DMS114 treated with DMSO at 0.1 percent for 48 hours (cell line): ENCODE results near the gene IGSF8.
"Not testable (repeated sequence)": the region's sequence is repeated elsewhere in the genome, so short reads cannot be mapped to it uniquely, and the experiment has no call there.

Experiments used
- DNase-seq: peaks from one replicate; lab custom pipeline; 2025; ENCODE audit not compliant: unreplicated experiment; lab: John Stamatoyannopoulos, UW

The IGSF8 gene

DNA sequence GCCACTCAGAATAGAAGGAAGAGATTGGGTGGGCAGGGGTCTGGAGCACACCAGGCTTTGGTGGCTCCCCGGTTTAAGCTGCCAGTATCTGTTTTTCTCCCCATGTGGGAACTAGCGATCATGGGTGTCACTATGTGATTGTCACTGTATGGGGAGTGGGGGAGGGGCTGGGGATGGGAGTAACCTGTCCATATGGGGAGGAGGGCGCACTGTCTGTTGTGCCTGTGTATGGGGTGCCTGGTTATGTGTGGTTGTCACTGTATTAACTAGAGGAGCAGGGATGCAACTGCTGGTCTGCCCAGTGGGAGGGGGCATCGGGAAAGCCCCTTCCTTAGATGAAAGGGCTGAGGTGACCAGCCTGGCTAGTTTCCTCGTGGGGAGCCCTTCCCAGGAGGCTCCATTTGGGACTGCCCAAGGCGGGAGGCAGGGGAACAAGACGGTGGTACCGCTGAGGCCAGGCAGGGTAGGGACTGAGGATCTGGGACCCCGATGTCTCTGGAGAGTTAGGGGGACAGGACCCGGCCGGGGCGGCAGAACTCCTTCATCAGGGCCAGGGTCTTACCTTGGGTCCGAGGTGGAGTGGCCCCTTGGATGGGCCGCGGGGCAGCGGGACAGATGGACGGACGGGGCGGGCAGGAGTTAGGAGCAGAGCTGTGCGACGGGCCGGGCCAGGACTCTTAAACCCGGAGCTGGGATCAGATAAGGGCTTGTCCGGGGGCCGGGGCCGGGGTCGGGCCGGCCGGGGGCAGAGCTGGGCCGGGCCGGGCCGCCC, 28.8 kb downstream of the IGSF8 start, which contains the start of gene KCNJ10:
Gene KCNJ10 (minus strand): TSS at position 701 of the 772 bp plus-strand sequence. CDS start 27,628 bp downstream, outside the sequence.
- no peak for DNase-seq

DNA sequence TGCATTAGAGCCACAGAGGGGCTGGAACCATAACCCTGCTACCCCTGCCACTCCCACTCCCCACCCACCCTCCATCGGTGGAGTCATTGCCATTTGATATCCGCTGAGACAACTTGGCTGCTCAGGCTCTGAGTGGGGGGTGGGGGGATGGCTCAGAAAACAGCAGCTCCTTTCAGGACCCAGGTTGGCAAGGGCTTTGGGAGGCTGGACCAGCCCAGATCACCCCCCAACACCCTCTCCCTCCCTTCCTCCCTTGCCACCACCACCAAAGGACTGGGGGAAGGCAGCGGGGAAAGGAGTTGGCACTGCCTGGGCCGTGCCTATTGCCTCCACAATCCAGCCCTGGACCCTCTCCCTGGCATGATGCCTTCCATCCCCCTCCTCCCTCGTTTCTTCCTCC, 30.2 kb downstream of the IGSF8 start:
- DNase-seq, result no peak

GRCh38 chr1:160066829-160067745, 31.3 kb downstream of the IGSF8 start:
- no peak for DNase-seq

- no peak for DNase-seq
Measured at GRCh38 chr1:160064746-160065145, 33.7 kb downstream of the IGSF8 start.

DNA sequence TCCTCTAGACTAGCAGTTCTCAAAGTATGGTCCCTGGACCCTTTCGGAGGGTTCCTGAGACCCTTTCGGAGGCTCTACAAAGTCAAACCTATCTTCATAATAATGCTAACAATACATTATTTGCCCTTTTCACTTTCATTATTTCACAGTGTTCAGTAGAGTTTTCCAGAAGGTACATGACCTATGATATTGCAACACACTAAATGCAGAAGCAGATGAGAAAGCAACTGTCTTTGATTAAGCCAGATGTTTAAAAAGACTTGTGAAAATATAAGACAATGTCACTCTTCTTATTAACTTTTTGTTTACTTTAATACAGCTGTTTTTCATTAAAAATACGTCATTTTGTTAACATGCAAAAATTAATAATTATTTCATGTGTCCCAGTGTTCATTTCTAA, 34.3 kb downstream of the IGSF8 start:
- DNase-seq, result no peak

- no peak for DNase-seq
Measured at GRCh38 chr1:160063176-160063575, 35.2 kb downstream of the IGSF8 start.

DNA sequence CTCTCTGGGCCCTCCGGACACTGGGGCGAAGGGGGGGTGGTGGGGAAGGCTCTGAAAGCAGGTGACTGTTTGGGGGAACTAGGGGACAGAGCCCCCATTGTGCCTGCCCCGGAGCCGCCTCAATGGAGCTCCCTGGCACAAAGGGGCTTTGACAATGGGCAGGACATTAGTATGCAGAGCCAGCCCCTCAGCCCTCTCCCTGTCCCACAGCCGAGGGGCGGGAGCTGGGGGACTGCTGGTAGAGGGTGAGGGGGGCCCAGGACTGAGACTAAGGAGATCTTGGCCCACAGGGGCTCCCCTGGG, 36.2 kb downstream of the IGSF8 start:
- DNase-seq, result no peak

GRCh38 chr1:160061369-160062229, 36.8 kb downstream of the IGSF8 start:
- no peak for DNase-seq

DNA sequence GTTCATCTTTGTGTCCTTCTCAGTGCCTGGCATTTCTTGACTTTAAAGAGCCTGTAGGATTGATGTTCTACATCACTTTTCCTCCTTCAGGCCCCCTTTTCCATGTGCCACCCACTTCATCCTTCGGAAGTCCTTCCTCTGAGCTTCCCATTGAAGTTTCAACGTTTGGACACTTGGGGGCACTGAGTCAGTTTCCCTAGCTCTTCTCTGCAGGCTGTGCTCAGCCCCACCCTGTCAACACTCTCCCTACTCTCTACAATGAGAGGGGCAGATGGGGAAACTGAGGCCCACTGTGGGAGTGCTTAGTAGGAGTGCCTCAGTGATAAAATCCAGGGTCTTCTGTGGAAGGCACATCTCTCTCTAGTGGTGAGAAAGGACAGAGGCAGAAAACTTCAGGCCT, 40.3 kb downstream of the IGSF8 start:
- DNase-seq, result peak; percentile 17

- no peak for DNase-seq
Measured at GRCh38 chr1:160056648-160057169, 41.7 kb downstream of the IGSF8 start.

- no peak for DNase-seq
Measured at GRCh38 chr1:160053548-160054365, 44.7 kb downstream of the IGSF8 start.

DNA sequence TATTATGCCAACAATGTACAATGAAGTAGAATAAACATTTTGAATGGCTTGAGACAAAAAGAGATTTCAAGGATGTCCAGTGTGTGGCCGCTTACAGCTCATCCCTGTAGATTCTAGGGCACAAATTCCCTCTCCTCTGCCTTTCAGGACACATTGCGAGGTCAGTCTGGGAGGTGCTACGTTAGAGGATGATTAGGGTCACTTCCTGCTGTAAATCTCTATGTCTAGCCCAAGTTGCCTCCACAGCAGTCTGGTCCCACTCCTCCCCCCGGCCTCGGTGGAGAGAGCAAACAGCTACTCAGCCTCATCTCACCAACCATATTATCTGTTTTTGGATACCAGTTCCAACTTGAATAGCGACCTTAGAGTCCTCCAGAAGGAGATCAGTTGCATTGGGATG, 45.5 kb downstream of the IGSF8 start:
- no peak for DNase-seq

DNA sequence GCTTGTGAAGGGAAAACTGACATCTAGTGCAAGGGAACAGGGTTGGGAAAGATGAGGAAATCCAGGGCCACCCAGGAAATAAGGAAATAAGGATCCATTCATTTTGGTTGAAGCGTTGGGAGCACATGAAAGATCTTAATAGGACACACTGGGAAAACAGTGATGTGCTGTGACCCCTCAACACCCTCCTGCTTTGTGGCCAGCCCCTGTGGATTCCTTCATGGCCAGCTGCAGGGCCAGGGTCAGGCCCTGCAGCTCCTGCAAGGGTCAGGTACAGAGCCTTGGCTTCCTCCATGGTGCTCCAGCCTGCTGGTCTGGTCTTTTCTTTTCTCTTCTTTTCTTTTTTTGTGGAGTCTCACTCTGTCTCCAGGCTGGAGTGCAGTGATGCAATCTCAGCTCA, 47.8 kb downstream of the IGSF8 start:
- no peak for DNase-seq

DNA sequence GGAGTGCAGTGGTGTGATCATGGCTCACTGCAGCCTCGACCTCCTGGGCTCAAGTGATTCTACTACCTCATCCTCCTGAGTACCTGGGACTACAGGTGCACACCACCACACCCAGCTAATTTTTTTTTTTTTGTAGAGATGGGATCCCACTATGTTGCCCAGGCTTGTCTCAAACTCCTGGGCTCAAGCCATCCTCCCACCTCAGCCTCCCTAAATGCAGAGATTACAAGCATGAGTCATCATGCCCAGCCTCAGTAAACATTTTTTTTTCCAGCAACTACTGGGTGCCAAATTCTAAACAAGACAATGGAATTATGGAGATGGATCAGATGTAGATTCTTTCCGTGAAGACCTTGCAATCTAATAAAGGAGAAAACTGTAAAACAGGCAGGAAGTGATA, 48.2 kb downstream of the IGSF8 start:
- DNase-seq, result not testable (repeated sequence)

DNA sequence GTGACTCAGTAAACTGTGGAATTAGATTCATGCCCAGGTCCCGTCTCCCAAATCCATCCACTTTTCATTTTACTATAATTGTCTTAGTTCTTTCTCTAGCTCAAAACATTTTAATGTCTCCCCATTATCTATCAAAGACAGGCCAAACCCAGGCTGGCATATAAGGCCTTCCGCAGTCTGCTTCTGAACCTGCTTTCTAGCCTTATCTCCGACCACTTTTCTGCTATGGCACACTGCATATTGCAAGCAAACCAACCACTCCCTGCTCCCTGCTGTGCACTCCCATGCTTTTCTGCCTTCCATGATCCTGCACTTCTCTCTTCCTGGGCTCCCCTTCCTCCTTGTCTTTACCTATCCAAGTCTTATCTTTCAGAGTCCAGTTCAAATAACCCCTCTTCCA, 49.3 kb downstream of the IGSF8 start:
- no peak for DNase-seq

DNA sequence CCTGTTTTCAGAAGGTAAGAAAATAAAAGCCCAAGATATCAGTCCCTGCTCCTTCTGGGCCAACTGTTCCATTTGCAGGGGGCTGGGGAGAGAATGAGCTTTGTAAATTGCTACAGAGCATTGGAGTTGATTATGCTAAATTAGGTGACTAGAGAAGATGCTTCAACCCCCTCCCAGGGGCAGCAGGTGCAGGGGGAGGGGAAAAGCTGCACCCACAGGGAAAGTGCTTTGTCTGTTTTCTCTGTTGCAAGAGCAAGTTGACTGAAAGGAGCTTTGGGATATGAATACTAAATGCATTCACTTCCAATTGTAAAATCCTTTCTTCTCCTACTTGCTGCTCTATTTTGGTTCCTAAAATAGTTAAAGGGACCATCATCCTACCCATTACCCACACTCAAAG, 50.1 kb downstream of the IGSF8 start:
- no peak for DNase-seq

DNA sequence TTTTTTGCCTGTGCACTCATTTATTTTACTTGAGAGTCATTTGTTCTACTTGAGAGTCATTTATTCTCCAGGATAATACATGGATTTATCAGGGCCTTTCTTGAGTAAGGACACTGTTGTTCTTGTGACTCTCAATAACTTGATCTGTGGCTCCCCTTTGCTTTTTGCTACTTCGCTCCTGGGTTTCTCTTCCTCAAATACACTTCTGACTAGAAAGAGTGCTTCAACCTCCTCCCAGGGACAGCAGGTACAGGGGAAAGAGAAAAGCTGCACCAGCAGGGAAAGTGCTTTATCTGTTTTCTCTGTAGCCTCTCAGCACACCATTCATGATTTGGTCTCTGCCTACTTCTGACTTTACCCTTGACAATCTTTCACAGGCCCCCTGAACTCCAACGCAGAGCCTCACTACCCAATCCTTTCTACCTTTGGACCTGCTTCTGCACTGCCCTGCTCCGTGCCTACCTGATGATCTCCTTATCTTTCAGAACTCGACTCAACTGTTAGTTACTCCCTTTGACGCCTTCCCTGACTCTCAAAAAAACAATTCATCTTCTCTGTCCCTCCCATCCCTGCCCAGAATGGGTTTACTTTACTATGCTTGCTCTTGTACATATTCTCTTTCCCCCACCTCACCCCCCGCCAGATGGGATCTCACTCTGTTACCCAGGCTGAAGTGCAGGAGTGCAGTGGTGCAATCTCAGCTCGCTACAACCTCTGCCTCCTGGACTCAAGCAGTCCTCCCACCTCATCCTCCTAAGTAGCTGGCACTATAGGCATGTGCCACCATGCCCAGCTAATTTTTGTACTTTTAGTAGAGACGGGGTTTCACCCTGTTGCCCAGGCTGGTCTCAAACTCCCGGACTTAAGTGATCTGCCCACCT, 51.1 kb downstream of the IGSF8 start:
- DNase-seq, result no peak

DNA sequence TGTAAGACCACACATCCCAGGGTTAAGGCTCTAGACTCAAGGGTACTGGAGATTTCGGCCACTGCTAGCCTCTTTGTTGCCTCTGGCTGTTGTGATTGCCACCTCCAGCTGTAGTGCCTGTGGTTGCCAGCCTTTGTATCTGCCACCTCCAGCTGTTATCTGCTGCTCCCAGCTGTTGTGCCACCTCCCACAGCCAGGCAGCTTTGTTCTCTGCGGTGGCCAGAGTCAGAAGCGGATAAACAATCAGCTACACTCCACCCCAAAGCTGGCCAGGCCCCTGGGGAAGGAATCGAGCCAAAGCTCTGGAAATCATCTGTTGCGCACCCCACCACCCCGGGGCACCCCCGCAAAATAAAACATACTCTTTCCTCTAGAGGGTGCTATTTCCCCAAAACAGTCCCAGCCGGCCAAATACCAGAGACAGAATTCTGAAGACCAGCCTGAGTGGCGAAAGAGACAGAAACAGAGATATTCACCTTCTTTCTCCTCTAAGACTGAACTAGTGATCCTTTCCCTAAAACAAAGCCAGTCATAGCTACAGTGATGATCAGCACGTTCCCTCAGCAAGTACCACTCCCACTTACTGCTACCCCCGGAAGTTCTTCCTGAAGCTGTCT, 51.8 kb downstream of the IGSF8 start:
- peak; percentile 20 for DNase-seq

- DNase-seq, result no peak
Measured at GRCh38 chr1:160045653-160046052, 52.8 kb downstream of the IGSF8 start.
